GM12872 (cell line): Measurements from ENCODE around the gene KRTAP1-4.
"Not testable (repeated sequence)": the region's sequence is repeated elsewhere in the genome, so short reads cannot be mapped to it uniquely, and the experiment has no call there.

Source experiments
- CTCF ChIP-seq: IDR thresholded peaks from 3 replicates; pipeline ENCODE4 v1.5.1; 2011; ENCODE audit warnings: low read depth, mild to moderate bottlenecking, low read length, moderate library complexity; ENCODE audit not compliant: insufficient read depth

KRTAP1-4 gene

GRCh38 chr17:41052566-41052965 is 22.6 kb upstream of the KRTAP1-4 start:
- no peak for TF ChIP-seq CTCF

DNA sequence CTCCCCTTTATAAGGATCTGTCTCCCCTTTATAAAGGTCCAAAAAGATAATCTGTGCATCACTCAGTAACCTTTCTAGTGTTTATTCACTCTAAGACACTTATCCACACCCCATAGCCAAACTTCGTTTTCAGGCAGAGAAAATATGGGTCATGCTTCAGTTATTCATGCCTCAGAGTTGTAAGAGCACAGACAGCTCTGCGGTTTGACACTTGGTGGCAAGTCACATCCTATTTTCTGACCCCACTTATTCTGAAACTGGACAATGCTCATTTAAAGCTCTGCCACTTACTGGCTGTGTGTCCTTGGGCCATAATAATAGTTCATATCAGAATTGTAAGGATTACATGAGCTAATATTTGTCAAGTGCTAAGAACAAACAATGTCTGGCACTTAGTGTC is 19.1 kb upstream of the KRTAP1-4 start:
- TF ChIP-seq CTCF: no peak

- TF ChIP-seq CTCF: no peak
Measured at GRCh38 chr17:41048441-41048840, 18.4 kb upstream of the KRTAP1-4 start.

- not testable (repeated sequence) for TF ChIP-seq CTCF
Measured at GRCh38 chr17:41046735-41047465, 16.9 kb upstream of the KRTAP1-4 start, which contains the start of gene KRTAP2-1. Gene KRTAP2-1 (minus strand): TSS chr17:41047316. CDS start chr17:41047267, 49 bp downstream.

DNA sequence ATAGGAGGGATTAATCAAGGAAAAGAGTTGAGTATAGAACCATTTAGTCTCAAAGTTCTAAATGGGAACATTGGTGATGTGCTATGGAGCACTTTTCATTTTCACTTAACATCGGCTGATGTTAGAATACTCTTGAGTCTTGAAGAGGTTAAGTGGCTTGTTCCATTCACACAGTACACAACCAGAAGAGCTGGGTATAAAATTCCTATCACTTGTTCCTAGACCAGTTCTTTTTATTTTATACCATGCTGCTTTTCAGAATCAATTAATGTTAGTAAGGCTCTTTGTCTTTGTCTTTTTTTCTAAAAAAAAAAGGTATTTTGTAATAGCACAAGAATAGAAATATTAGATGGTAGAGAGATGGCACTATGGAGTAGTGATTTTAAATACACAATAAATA is 13.0 kb upstream of the KRTAP1-4 start:
- no peak for TF ChIP-seq CTCF

GRCh38 chr17:41040783-41041571 is 11.0 kb upstream of the KRTAP1-4 start, which contains the start of gene KRTAP1-1:
Gene KRTAP1-1 (minus strand): TSS chr17:41041450. CDS start chr17:41041397, 53 bp downstream.
- not testable (repeated sequence) for TF ChIP-seq CTCF

- no peak for TF ChIP-seq CTCF
Measured at GRCh38 chr17:41037853-41038350, 7.9 kb upstream of the KRTAP1-4 start.
